Chondrocyte (in vitro differentiated cells): ENCODE measurements around the gene PEX10. TPM values are rescaled to one million over a fixed set of nuclear protein-coding genes. Genes with fewer than 3 reads are reported as not detected.
A peak's percentile ranks its signal among the peaks of the same experiment; 100 is the strongest.

Experiments used
- DNase-seq: peaks from one replicate; pipeline ENCODE4 v3.0.0; 2021; ENCODE audit warnings: mixed read lengths, low spot score
- H3K27ac Mint-ChIP-seq: one replicate; pipeline ENCODE4 v1.8.0; 2021; ENCODE audit warnings: mild to moderate bottlenecking, moderate library complexity, mixed read lengths; ENCODE audit not compliant: unreplicated experiment
- H3K27me3 Mint-ChIP-seq: 2 replicates; pipeline ENCODE4 v1.8.0; 2021; ENCODE audit warnings: low read depth, mixed read lengths
- H3K36me3 Mint-ChIP-seq: 2 replicates; pipeline ENCODE4 v1.8.0; 2021; ENCODE audit warnings: low read depth, mixed read lengths
- H3K4me1 Mint-ChIP-seq: 2 replicates; pipeline ENCODE4 v1.8.0; 2021; ENCODE audit warnings: low read depth, mild to moderate bottlenecking, mixed read lengths
- H3K4me3 Mint-ChIP-seq: one replicate; pipeline ENCODE4 v1.8.0; 2021; ENCODE audit warnings: mild to moderate bottlenecking, moderate library complexity, mixed read lengths; ENCODE audit not compliant: unreplicated experiment
- H3K9me3 Mint-ChIP-seq: 2 replicates; pipeline ENCODE4 v1.8.0; 2021; ENCODE audit warnings: low read depth, mixed read lengths
- total RNA-seq: library from RNA; stranded (reverse); gene quantifications from 3 replicates; pipeline ENCODE4 v1.2.1, GENCODE V29; 2021
- TF ChIP-seq, protein P1 (sequence below): fragments of 200-600 bp; sonication (generic); IDR thresholded peaks from 2 replicates; pipeline ENCODE4 v1.5.0; 2021; ENCODE audit warnings: antibody characterized with exemption, mild to moderate bottlenecking, moderate library complexity

Gene PEX10
- total RNA-seq, 1 donor from 2014 or later, result 23.4 TPM

GRCh38 chr1:2446861-2447260 lies 34.5 kb upstream of the PEX10 start:
- no peak overlapping the region for H3K27ac Mint-ChIP-seq
- TF ChIP-seq, protein P1, sequence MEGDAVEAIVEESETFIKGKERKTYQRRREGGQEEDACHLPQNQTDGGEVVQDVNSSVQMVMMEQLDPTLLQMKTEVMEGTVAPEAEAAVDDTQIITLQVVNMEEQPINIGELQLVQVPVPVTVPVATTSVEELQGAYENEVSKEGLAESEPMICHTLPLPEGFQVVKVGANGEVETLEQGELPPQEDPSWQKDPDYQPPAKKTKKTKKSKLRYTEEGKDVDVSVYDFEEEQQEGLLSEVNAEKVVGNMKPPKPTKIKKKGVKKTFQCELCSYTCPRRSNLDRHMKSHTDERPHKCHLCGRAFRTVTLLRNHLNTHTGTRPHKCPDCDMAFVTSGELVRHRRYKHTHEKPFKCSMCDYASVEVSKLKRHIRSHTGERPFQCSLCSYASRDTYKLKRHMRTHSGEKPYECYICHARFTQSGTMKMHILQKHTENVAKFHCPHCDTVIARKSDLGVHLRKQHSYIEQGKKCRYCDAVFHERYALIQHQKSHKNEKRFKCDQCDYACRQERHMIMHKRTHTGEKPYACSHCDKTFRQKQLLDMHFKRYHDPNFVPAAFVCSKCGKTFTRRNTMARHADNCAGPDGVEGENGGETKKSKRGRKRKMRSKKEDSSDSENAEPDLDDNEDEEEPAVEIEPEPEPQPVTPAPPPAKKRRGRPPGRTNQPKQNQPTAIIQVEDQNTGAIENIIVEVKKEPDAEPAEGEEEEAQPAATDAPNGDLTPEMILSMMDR, result no peak
- no peaks in the 10 kb centered on the region for H3K9me3 Mint-ChIP-seq
- no peak for DNase-seq
- H3K36me3 Mint-ChIP-seq, result no peaks in the 10 kb centered on the region
- H3K4me3 Mint-ChIP-seq, result no peak overlapping the region
- H3K4me1 Mint-ChIP-seq, result peaks cover 44% of the 10 kb centered on the region
- no peaks in the 10 kb centered on the region for H3K27me3 Mint-ChIP-seq

- Mint-ChIP-seq H3K36me3 (no peaks in the 10 kb centered on the region), H3K27ac (no peak overlapping the region), H3K4me3 (no peak overlapping the region), H3K27me3 (no peaks in the 10 kb centered on the region), H3K4me1 (peaks cover 41% of the 10 kb centered on the region), H3K9me3 (no peaks in the 10 kb centered on the region)
- no peak for DNase-seq
- TF ChIP-seq, protein P1, result no peak
Observed at GRCh38 chr1:2446394-2446793, 34.0 kb upstream of the PEX10 start.

- DNase-seq, result no peak
- no peak overlapping the region for H3K4me3 Mint-ChIP-seq
- H3K36me3 Mint-ChIP-seq, result no peaks in the 10 kb centered on the region
- no peak overlapping the region for H3K27ac Mint-ChIP-seq
- TF ChIP-seq, protein P1, result no peak
- H3K4me1 Mint-ChIP-seq, result peaks cover 35% of the 10 kb centered on the region
- no peaks in the 10 kb centered on the region for H3K9me3 Mint-ChIP-seq
- H3K27me3 Mint-ChIP-seq, result no peaks in the 10 kb centered on the region
Observed at GRCh38 chr1:2445823-2446215, 33.5 kb upstream of the PEX10 start.

DNA sequence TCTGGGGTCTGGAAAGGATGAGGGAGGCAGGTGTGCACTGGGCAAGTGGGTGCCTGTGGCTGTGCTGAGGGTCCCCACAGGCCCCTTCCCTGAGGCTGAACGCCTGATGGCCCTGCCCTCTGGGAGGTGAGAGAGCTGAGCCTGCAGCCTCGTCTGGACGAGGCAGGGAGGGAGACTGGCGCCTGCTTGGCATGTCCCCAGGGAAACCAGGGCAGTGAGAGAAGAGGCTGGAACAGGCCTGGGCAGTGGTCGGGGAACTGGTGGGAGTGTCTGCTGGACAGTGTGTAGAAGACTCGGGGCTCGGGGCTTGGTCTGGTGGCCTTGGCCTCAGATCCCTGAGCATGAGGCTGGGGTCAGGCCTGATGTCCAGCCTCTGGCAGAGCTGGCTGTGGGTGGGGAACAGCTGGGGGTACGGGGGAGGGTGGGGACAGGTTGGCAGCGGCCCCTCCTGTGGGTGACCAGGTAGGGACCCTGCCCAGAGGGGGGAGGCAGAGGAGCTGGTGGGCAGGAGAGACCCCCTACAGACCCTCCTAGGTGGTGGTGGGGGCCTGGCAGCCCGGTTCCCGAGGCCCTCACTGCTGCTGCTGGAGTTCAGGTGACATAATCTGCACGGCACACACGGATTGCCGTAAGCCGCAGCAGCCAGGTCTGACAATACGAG lies 32.9 kb upstream of the PEX10 start:
- Mint-ChIP-seq H3K4me3 (no peak overlapping the region), H3K27me3 (no peaks in the 10 kb centered on the region), H3K9me3 (no peaks in the 10 kb centered on the region), H3K4me1 (peaks cover 32% of the 10 kb centered on the region), H3K27ac (no peak overlapping the region), H3K36me3 (no peaks in the 10 kb centered on the region)
- no peak for DNase-seq
- TF ChIP-seq, protein P1, result no peak

GRCh38 chr1:2444138-2444591 lies 31.8 kb upstream of the PEX10 start:
- Mint-ChIP-seq H3K4me1 (peaks cover 23% of the 10 kb centered on the region), H3K36me3 (no peaks in the 10 kb centered on the region), H3K4me3 (no peak overlapping the region), H3K9me3 (no peaks in the 10 kb centered on the region), H3K27ac (no peak overlapping the region), H3K27me3 (no peaks in the 10 kb centered on the region)
- no peak for DNase-seq
- TF ChIP-seq, protein P1, result peak; percentile 24
